B cell (primary cell): ENCODE measurements around the gene BAG3. TPM values are rescaled to one million over a fixed set of nuclear protein-coding genes. Genes with fewer than 3 reads are reported as not detected.

Experiments used
- ATAC-seq: fragments of 200-7000 bp; cut with Tn5 transposase; one replicate; pipeline ENCODE4 v1.10.0; 2021; ENCODE audit warnings: low read depth, mild to moderate bottlenecking, moderate number of reproducible peaks, moderate library complexity
- CTCF ChIA-PET: fragments of 350-600 bp; sonication (Branson Sonifier 250); formaldehyde crosslinking; loops from one replicate; lab custom pipeline; 2021; ENCODE audit warnings: antibody characterized with exemption, inconsistent platforms; lab: Charles Lee
- POLR2A ChIA-PET: fragments of 350-600 bp; sonication (Branson Sonifier 250); formaldehyde crosslinking; loops from one replicate; lab custom pipeline; 2021; ENCODE audit warnings: antibody characterized with exemption; lab: Charles Lee
- DNase-seq: peaks from one replicate; pipeline ENCODE4 v3.0.0; 2013
- H2AFZ ChIP-seq: 2 replicates; pipeline ENCODE4 v1.6.1; 2012; ENCODE audit warnings: mild to moderate bottlenecking, low read depth, low read length; ENCODE audit not compliant: insufficient read depth, poor library complexity, severe bottlenecking
- H3K27ac ChIP-seq, 2 donors: 1 replicate in 1 of 2; 2 replicates in 1 of 2; pipeline ENCODE4 v1.5.1; 2012 to 2013; ENCODE audit warnings: low read length in 2 of 2, mild to moderate bottlenecking in 2 of 2, moderate library complexity in 1 of 2
- H3K27me3 ChIP-seq, 4 experiments: fragments of 200-600 bp in 1 of 4; sonication (generic) in 1 of 4; replicated peaks in 1 of 4; 1 replicate in 2 of 4; 2 replicates in 2 of 4; pipeline versions ENCODE4 v1.6.1 to v1.7.0; 2013 to 2016; ENCODE audit warnings: low read length in 3 of 4, mild to moderate bottlenecking in 2 of 4, mixed read lengths in 1 of 4, moderate library complexity in 1 of 4; ENCODE audit not compliant: insufficient read depth in 4 of 4, control insufficient read depth in 3 of 4; ENCODE audit errors: control extremely low read depth in 1 of 4
- H3K36me3 ChIP-seq, 2 experiments: replicated peaks in 1 of 2; 1 replicate in 1 of 2; 2 replicates in 1 of 2; pipeline versions ENCODE4 v1.6.1 to v1.7.1; 2013; ENCODE audit warnings: low read length in 1 of 2; ENCODE audit not compliant: insufficient read depth in 2 of 2, control insufficient read depth in 1 of 2; ENCODE audit errors: control extremely low read depth in 1 of 2, extremely low read depth in 1 of 2
- H3K4me1 ChIP-seq, 2 donors: fragments of 200-600 bp in 1 of 2; sonication (generic) in 1 of 2; 1 replicate in 1 of 2; 2 replicates in 1 of 2; pipeline versions ENCODE4 v1.5.1 to v1.6.1; 2013 to 2017; ENCODE audit warnings: low read length in 2 of 2; ENCODE audit not compliant: control insufficient read depth in 2 of 2, insufficient read depth in 2 of 2
- H3K4me2 ChIP-seq: replicated peaks from 2 replicates; pipeline ENCODE3; 2012; ENCODE audit warnings: mild to moderate bottlenecking, low read depth, low read length; ENCODE audit not compliant: poor library complexity, severe bottlenecking
- H3K4me3 ChIP-seq, 5 experiments: fragments of 200-600 bp in 1 of 5; sonication (generic) in 1 of 5; 1 replicate in 3 of 5; 2 replicates in 2 of 5; pipeline versions ENCODE4 v1.5.1 to v1.7.0; 2011 to 2016; ENCODE audit warnings: low read length in 4 of 5, mild to moderate bottlenecking in 4 of 5, low read depth in 2 of 5, control low read depth in 1 of 5, moderate library complexity in 1 of 5; ENCODE audit not compliant: insufficient read depth in 1 of 5; ENCODE audit errors: control extremely low read depth in 1 of 5, extremely low read depth in 1 of 5
- H3K79me2 ChIP-seq: fragments of 200-600 bp; sonication (generic); one replicate; pipeline ENCODE4 v1.6.0; 2016; ENCODE audit warnings: low read length; ENCODE audit not compliant: control insufficient read depth, insufficient read depth
- H3K9ac ChIP-seq: fragments of 200-600 bp; sonication (generic); 2 replicates; pipeline ENCODE4 v1.6.1; 2017; ENCODE audit warnings: mild to moderate bottlenecking, low read length, moderate library complexity
- H3K9me3 ChIP-seq, 3 donors: one replicate each; pipeline versions ENCODE4 v1.6.1 to v1.7.1; 2013; ENCODE audit warnings: low read length in 2 of 3; ENCODE audit not compliant: control insufficient read depth in 2 of 3, insufficient read depth in 1 of 3; ENCODE audit errors: control extremely low read depth in 1 of 3
- H4K20me1 ChIP-seq: 2 replicates; pipeline ENCODE4 v1.6.0; 2012; ENCODE audit warnings: mild to moderate bottlenecking, low read length; ENCODE audit not compliant: insufficient read depth, control insufficient read depth, poor library complexity, severe bottlenecking
- H3K27ac Mint-ChIP-seq: one replicate; pipeline ENCODE4 v1.8.0; 2021; ENCODE audit warnings: mixed read lengths
- H3K27me3 Mint-ChIP-seq: one replicate; pipeline ENCODE4 v1.8.0; 2021; ENCODE audit warnings: mixed read lengths
- H3K4me1 Mint-ChIP-seq: one replicate; pipeline ENCODE4 v1.8.0; 2021; ENCODE audit warnings: mixed read lengths
- H3K4me3 Mint-ChIP-seq: one replicate; pipeline ENCODE4 v1.8.0; 2021; ENCODE audit warnings: mixed read lengths
- H3K9me3 Mint-ChIP-seq: one replicate; pipeline ENCODE4 v1.8.0; 2022; ENCODE audit warnings: mixed read lengths; ENCODE audit not compliant: insufficient read depth
- CTCF ChIP-seq: fragments of 200-600 bp; IDR thresholded peaks from one replicate; pipeline ENCODE4 v1.8.0; 2022; ENCODE audit warnings: antibody characterized with exemption, mild to moderate bottlenecking
- EZH2 ChIP-seq: IDR thresholded peaks from 2 replicates; pipeline ENCODE4 v1.6.1; 2012; ENCODE audit warnings: borderline replicate concordance, low read depth, mild to moderate bottlenecking, moderate library complexity, low read length; ENCODE audit not compliant: insufficient read depth, poor library complexity, severe bottlenecking
- WGBS: methylation state at CpG from one replicate; pipeline ENCODE4 v1.1.5; 2013; ENCODE audit warnings: missing lambda C conversion rate; ENCODE audit not compliant: insufficient coverage; 5-methylcytosine and 5-hydroxymethylcytosine counted together
- intact Hi-C: fragments of 100-400 bp; cut with micrococcal nuclease; formaldehyde crosslinking; loops from one replicate; pipeline ENCODE4 v1.10.0; 2022
- polyA plus RNA-seq: library from polyadenylated mRNA; depleted of rRNA; stranded (reverse); fragments of >200 nt; gene quantifications from 2 replicates; pipeline ENCODE4 v1.2.3, GENCODE V29; 2012
- total RNA-seq, 2 donors: library from RNA; stranded (reverse); fragments of 120-200 nt in 1 of 2; gene quantifications; 1 replicate in 1 of 2; 2 replicates in 1 of 2; pipeline versions ENCODE4 v1.2.3 to v1.2.4, GENCODE V29; 2013 to 2022

Gene BAG3
- total and polyA plus RNA-seq, 2 donors (not counting 1 experiment from before 2014, with no cell fraction given), result 3.9 to 7.4 TPM

- intact Hi-C loops, result no loop called here
- no peak for ATAC-seq
- no peaks in the 10 kb centered on the region for H3K36me3 ChIP-seq
- H3K9ac ChIP-seq, result no peak overlapping the region
- no peak overlapping the region for H3K4me3 Mint-ChIP-seq
- H3K4me2 ChIP-seq, result no peak overlapping the region
- no peaks in the 10 kb centered on the region for H4K20me1 ChIP-seq
- H3K27me3 Mint-ChIP-seq, result no peaks in the 10 kb centered on the region
- POLR2A ChIA-PET, result interaction anchor here (0.5 to 2.2 kb wide), 4 partner anchors 9 to 14 kb away, joined by 4 to 10 read pairs (median 6); partner anchors contain the start of gene INPP5F
- H3K9me3 Mint-ChIP-seq, result peaks cover 6% of the 10 kb centered on the region
- DNase-seq, result no peak
- CTCF ChIA-PET, result interaction anchor here (1.0 to 2.3 kb wide), 9 partner anchors 11 to 146 kb away, joined by 3 to 14 read pairs (median 4); partner anchors contain the start of gene INPP5F
- H3K27ac ChIP-seq, result peak overlapping the region in 1 of 2 donors; percentile 18
- peaks cover 12 to 13% of the 10 kb centered on the region in 2 donors for H3K4me1 ChIP-seq
- H3K4me1 Mint-ChIP-seq, result peaks cover 38% of the 10 kb centered on the region
- H3K9me3 ChIP-seq, result peaks cover 0 to 8% (median 5%) of the 10 kb centered on the region in 3 donors
- H3K79me2 ChIP-seq, result peaks cover 3% of the 10 kb centered on the region
- H3K27me3 ChIP-seq, result no peaks in the 10 kb centered on the region
- no peak for TF ChIP-seq EZH2
- no peak for TF ChIP-seq CTCF
- 55% methylated on average over 5 of the region's 7 CpGs for WGBS
- H3K4me3 ChIP-seq, result no peak overlapping the region
- peak overlapping the region; percentile 56 for H2AFZ ChIP-seq
- peak overlapping the region; percentile 44 for H3K27ac Mint-ChIP-seq
Observed at GRCh38 chr10:119713744-119714483, 62.7 kb downstream of the BAG3 start.

GRCh38 chr10:119714484-119714816 is 63.3 kb downstream of the BAG3 start:
- peaks cover 1% of the 10 kb centered on the region for H3K79me2 ChIP-seq
- ATAC-seq, result no peak
- H3K4me1 Mint-ChIP-seq, result peaks cover 32% of the 10 kb centered on the region
- peak overlapping the region; percentile 56 for H2AFZ ChIP-seq
- H3K27me3 Mint-ChIP-seq, result no peaks in the 10 kb centered on the region
- no peaks in the 10 kb centered on the region for H3K27me3 ChIP-seq
- H3K27ac Mint-ChIP-seq, result no peak overlapping the region
- H3K4me3 ChIP-seq, result no peak overlapping the region
- H3K9me3 Mint-ChIP-seq, result peaks cover 6% of the 10 kb centered on the region
- TF ChIP-seq CTCF (no peak), EZH2 (no peak)
- no CpG with 5 or more reads among the region's 2 CpGs for WGBS
- CTCF ChIA-PET, result interaction anchor here (1.0 to 2.3 kb wide), 9 partner anchors 10 to 145 kb away, joined by 3 to 14 read pairs (median 4); partner anchors contain the start of gene INPP5F
- H3K4me1 ChIP-seq, result peaks cover 7 to 8% of the 10 kb centered on the region in 2 donors
- no peak overlapping the region for H3K27ac ChIP-seq
- no peaks in the 10 kb centered on the region for H4K20me1 ChIP-seq
- H3K9me3 ChIP-seq, result peaks cover 0 to 8% (median 5%) of the 10 kb centered on the region in 3 donors
- no peak overlapping the region for H3K4me2 ChIP-seq
- DNase-seq, result no peak
- no peaks in the 10 kb centered on the region for H3K36me3 ChIP-seq
- no peak overlapping the region for H3K9ac ChIP-seq
- POLR2A ChIA-PET, result interaction anchor here (0.5 to 2.2 kb wide), 3 partner anchors 9 to 14 kb away, joined by 5 to 10 read pairs (median 8); partner anchors contain the start of gene INPP5F
- intact Hi-C loops, result no loop called here
- no peak overlapping the region for H3K4me3 Mint-ChIP-seq
